Glutamatergic neuron (in vitro differentiated cells): Measurements from ENCODE around the gene PPP1R9A. TPM values are rescaled to one million over a fixed set of nuclear protein-coding genes. Genes with fewer than 3 reads are reported as not detected.

Experiments
- DNase-seq: peaks from one replicate; pipeline ENCODE4 v3.0.0; 2022
- H3K27ac Mint-ChIP-seq: one replicate; pipeline ENCODE4 v1.8.0; 2020; ENCODE audit warnings: mild to moderate bottlenecking, mixed read lengths, inconsistent platforms; ENCODE audit not compliant: unreplicated experiment
- H3K27me3 Mint-ChIP-seq: one replicate; pipeline ENCODE4 v1.8.0; 2020; ENCODE audit warnings: mild to moderate bottlenecking, moderate library complexity, mixed read lengths, inconsistent platforms; ENCODE audit not compliant: unreplicated experiment
- H3K36me3 Mint-ChIP-seq: one replicate; pipeline ENCODE4 v1.8.0; 2020; ENCODE audit warnings: mild to moderate bottlenecking, mixed read lengths, inconsistent platforms; ENCODE audit not compliant: unreplicated experiment
- H3K4me1 Mint-ChIP-seq: one replicate; pipeline ENCODE4 v1.8.0; 2020; ENCODE audit warnings: mild to moderate bottlenecking, low read depth, mixed read lengths, inconsistent platforms; ENCODE audit not compliant: unreplicated experiment
- H3K4me3 Mint-ChIP-seq: one replicate; pipeline ENCODE4 v1.8.0; 2020; ENCODE audit warnings: mild to moderate bottlenecking, mixed read lengths, inconsistent platforms; ENCODE audit not compliant: unreplicated experiment
- H3K9me3 Mint-ChIP-seq: one replicate; pipeline ENCODE4 v1.8.0; 2020; ENCODE audit warnings: mild to moderate bottlenecking, moderate library complexity, mixed read lengths, inconsistent platforms; ENCODE audit not compliant: unreplicated experiment
- total RNA-seq: library from RNA; stranded (reverse); fragmentation: NEBNext Ultra II Directional; extraction: Animal tissue kit (Norgen Biotek cat#: 25700); gene quantifications from one replicate; pipeline ENCODE4 v1.2.1, GENCODE V29; 2021; ENCODE audit not compliant: unreplicated experiment
- TF ChIP-seq, protein P1 (sequence below): fragments of 200-600 bp; sonication (generic); IDR thresholded peaks from one replicate; pipeline ENCODE4 v1.5.0; 2021; ENCODE audit not compliant: partially characterized antibody, unreplicated experiment

The PPP1R9A gene
- total RNA-seq, 1 donor from 2014 or later, result 14.7 TPM

DNA sequence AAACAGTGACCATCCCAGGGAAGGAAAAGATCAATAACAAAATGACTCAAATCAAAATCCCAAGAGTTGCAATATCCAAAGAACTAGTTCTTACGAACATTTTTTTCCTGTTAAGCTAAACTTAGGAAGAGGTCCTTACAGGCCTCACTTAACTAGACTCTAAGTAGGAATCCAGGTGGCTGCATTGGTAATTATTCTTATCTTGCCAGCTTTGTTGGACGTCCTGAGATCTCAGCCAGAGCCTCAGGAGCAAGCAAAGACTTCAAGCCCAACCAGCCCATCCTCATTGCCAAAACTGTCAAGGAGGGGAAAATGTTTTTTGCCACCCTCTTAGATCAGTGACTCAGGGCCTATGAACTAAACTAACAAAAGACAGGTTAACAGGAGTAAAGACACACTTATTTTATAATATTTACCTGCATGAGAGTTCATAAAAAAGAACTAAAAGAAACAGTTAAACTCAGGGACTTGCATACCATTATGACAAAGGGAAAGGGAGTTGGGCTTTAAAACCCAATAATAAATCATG is 18.3 kb upstream of the PPP1R9A start:
- Mint-ChIP-seq H3K36me3 (no peaks in the 10 kb centered on the region), H3K9me3 (peaks cover 4% of the 10 kb centered on the region), H3K4me1 (no peaks in the 10 kb centered on the region), H3K27me3 (no peaks in the 10 kb centered on the region), H3K4me3 (no peak overlapping the region), H3K27ac (no peak overlapping the region)
- TF ChIP-seq, protein P1, sequence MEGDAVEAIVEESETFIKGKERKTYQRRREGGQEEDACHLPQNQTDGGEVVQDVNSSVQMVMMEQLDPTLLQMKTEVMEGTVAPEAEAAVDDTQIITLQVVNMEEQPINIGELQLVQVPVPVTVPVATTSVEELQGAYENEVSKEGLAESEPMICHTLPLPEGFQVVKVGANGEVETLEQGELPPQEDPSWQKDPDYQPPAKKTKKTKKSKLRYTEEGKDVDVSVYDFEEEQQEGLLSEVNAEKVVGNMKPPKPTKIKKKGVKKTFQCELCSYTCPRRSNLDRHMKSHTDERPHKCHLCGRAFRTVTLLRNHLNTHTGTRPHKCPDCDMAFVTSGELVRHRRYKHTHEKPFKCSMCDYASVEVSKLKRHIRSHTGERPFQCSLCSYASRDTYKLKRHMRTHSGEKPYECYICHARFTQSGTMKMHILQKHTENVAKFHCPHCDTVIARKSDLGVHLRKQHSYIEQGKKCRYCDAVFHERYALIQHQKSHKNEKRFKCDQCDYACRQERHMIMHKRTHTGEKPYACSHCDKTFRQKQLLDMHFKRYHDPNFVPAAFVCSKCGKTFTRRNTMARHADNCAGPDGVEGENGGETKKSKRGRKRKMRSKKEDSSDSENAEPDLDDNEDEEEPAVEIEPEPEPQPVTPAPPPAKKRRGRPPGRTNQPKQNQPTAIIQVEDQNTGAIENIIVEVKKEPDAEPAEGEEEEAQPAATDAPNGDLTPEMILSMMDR, result no peak
- DNase-seq, result no peak

DNA sequence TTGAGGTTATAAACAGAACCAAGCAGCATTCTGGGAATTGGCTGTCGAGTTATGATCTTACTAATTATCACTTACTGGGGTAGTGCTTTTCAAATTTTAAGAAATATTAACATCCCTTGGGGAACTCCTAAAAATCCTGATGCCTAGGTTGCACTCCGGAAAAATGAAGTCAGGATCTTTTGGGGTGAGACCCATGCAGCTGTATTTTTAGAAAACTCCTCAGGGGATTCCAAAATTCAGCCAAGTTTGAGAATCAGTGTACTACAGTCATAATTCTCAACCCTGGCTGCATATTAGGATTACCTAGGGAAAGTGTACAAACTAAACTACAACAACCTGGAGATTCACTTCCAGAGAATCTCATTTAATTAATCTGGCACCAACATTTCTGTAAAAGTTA is 17.2 kb upstream of the PPP1R9A start:
- Mint-ChIP-seq H3K4me1 (no peaks in the 10 kb centered on the region), H3K36me3 (no peaks in the 10 kb centered on the region)

DNA sequence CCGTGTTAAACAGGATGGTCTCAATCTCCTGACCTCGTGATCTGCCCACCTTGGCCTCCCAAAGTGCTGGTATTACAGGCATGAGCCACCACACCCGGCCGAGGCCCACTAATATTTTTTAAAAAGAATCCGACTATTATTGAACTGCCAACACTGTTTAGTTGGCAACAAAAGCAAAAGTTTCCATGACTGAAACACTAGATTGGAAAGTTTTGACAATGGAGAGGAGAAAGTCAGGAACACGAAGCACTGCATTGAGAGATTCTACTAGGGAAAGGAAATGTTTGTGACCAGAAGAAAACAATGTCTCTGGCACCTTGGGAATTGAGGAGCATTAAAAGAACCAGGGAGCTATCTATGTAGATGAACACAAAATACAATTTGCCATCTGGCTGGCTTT is 13.7 kb upstream of the PPP1R9A start:
- H3K4me1 Mint-ChIP-seq, result no peaks in the 10 kb centered on the region

More for the DNA sequence above, 17.2 kb upstream of the PPP1R9A start:
- Mint-ChIP-seq H3K9me3 (peaks cover 4% of the 10 kb centered on the region), H3K27me3 (no peaks in the 10 kb centered on the region), H3K27ac (no peak overlapping the region), H3K4me3 (no peak overlapping the region)
- TF ChIP-seq, protein P1, result no peak
- no peak for DNase-seq

DNA sequence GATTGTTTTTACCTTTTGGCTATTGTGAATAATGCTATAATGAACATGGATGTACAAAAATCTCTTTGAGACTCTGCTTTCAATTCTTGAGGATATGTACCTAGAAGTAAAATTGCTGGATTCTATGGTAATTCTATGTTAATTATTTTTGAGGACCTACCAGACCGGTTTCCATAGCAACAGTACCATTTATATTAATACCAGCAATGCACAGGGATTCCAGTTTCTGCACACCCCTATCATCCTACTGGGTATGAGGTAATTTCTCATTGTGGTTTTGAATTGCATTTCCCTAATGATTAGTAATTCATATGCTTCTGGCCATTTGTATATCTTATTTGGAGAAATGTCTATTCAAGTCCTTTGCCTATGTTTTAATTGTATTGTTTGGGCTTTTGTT is 9.9 kb upstream of the PPP1R9A start:
- TF ChIP-seq, protein P1, result no peak
- no peak overlapping the region for H3K27ac Mint-ChIP-seq

More for the DNA sequence above, 13.7 kb upstream of the PPP1R9A start:
- no peak for DNase-seq
- no peaks in the 10 kb centered on the region for H3K27me3 Mint-ChIP-seq
- TF ChIP-seq, protein P1, result no peak
- H3K4me3 Mint-ChIP-seq, result no peak overlapping the region
- H3K36me3 Mint-ChIP-seq, result no peaks in the 10 kb centered on the region
- H3K9me3 Mint-ChIP-seq, result no peaks in the 10 kb centered on the region
- no peak overlapping the region for H3K27ac Mint-ChIP-seq

DNA sequence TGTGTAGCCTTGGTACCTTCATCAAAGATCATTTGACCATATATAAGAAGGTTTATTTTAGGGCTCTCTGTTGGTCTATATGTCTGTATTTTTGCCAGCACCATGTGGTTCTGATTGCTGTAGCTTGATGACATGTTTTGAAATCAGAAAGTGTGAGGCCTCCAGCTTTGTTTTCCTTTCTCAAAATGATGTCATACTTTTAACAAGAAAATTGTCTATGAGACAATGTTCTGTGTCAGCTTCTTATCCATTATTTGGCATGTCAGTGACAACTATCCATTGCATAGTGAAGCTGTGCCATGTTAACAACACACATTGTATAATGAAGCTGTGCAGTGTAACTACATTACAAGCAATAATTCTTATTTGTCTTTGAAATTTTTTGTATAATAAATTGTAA is 9.1 kb upstream of the PPP1R9A start:
- no peak overlapping the region for H3K4me3 Mint-ChIP-seq
- H3K36me3 Mint-ChIP-seq, result no peaks in the 10 kb centered on the region
- H3K9me3 Mint-ChIP-seq, result no peaks in the 10 kb centered on the region
- no peak for DNase-seq
- H3K27me3 Mint-ChIP-seq, result no peaks in the 10 kb centered on the region
- no peak overlapping the region for H3K27ac Mint-ChIP-seq
- H3K4me1 Mint-ChIP-seq, result no peaks in the 10 kb centered on the region
- TF ChIP-seq, protein P1, result no peak

More for the DNA sequence above, 9.9 kb upstream of the PPP1R9A start:
- no peak overlapping the region for H3K4me3 Mint-ChIP-seq
- H3K36me3 Mint-ChIP-seq, result no peaks in the 10 kb centered on the region
- H3K4me1 Mint-ChIP-seq, result no peaks in the 10 kb centered on the region
- no peak for DNase-seq
- no peaks in the 10 kb centered on the region for H3K9me3 Mint-ChIP-seq
- no peaks in the 10 kb centered on the region for H3K27me3 Mint-ChIP-seq
